Measurements from ENCODE around the gene TBCE.

DNA sequence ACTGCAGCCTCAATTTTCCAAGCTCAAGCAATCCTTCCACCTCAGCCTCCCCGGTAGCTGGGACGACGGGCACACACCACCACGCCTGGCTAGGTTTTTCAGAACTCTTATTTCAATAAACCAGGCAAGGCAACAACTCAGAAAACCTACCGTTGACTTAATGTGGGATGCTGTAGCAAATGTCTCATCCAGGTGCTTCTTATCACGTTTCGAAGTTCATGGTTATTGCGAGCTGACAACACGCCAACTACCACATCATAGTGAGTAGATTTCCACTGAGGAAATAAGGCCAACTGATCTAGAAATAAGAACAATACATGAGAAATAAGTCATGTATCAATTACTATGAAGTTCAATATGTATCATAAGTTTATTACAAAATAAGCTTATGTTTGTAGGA is 127.3 kb downstream of the TBCE start:
- TF ChIP-seq, protein P1, sequence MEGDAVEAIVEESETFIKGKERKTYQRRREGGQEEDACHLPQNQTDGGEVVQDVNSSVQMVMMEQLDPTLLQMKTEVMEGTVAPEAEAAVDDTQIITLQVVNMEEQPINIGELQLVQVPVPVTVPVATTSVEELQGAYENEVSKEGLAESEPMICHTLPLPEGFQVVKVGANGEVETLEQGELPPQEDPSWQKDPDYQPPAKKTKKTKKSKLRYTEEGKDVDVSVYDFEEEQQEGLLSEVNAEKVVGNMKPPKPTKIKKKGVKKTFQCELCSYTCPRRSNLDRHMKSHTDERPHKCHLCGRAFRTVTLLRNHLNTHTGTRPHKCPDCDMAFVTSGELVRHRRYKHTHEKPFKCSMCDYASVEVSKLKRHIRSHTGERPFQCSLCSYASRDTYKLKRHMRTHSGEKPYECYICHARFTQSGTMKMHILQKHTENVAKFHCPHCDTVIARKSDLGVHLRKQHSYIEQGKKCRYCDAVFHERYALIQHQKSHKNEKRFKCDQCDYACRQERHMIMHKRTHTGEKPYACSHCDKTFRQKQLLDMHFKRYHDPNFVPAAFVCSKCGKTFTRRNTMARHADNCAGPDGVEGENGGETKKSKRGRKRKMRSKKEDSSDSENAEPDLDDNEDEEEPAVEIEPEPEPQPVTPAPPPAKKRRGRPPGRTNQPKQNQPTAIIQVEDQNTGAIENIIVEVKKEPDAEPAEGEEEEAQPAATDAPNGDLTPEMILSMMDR (IDR thresholded peaks at IDR 0.05) = no peak
- no peak for TF ChIP-seq EZH2 (IDR thresholded peaks at IDR 0.05; ENCODE audit: borderline replicate concordance, insufficient read depth, low read depth, low read length, poor library complexity, severe bottlenecking)

All from B cell (primary cell).